ENCODE measurements around the gene DUSP19.

- TF ChIP-seq CTCF (IDR thresholded peaks at IDR 0.05) (no peak), POLR2AphosphoS5 (IDR thresholded peaks at IDR 0.05; ENCODE audit: insufficient read depth in 1 of 2, low read depth in 1 of 2) (no peak)
These were observed 15.5 kb downstream of the DUSP19 start for GRCh38 chr2:183093857-183094657.
